Activated CD4-positive, alpha-beta T cell treated with anti-CD3 and anti-CD28 coated beads, Interleukin-2, amount 50 U/mL, for 24 hours (primary cell): ENCODE data around the gene RERE.

Experiments used
- DNase-seq, 2 donors: peaks; one replicate each; pipeline ENCODE4 v3.0.0-alpha.2; 2020; ENCODE audit warnings: low read depth in 1 of 2, low spot score in 1 of 2

Gene RERE

DNA sequence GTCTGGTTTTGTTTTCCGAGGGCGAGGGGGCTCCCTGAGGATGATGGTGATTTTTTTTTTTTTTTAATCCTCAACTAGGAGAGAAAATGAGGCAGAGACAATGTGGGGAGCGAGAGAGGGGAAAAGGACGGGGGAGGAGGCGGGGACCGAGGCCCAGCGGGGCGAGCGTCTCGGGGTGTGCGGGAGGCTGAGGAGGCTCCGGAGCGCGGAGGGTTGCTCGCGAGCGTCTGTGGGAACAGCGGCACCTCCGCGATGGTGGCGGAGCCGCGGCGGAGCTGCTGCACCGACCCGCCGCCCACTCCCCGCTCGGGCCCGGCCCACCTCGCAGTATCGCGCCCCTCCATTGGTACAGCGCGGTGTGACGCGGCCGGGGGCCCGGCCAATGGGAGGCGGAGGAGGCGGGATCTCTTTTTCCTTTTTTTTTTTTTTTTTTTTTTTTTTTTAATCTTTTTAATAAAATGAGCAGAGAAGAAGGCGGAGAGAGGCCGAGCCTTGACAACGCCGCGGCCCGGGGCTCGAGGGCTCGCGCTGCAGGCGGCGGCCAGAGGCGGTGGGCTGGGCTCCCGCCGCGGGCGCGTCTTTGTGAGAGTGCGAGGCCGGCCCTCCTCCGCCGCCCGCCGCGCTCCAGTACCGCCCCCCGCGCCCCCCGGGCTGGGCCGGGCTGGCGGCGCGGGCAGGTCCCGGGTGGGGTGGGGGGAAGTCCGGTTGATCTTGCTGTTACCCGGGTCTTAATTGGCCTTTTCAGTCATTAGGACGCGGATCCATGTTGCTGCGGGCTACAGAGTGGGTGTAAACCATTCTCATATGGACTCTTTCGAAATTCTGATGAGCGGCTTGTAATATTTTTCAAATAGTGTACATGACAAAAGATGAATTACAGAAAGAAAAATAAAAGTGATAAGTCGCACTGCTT is at the start of gene RERE:
Gene RERE, minus strand, starts transcription at position 229 of the 913 bp plus-strand sequence.
- DNase-seq, result peak; percentile 92 to 98

DNA sequence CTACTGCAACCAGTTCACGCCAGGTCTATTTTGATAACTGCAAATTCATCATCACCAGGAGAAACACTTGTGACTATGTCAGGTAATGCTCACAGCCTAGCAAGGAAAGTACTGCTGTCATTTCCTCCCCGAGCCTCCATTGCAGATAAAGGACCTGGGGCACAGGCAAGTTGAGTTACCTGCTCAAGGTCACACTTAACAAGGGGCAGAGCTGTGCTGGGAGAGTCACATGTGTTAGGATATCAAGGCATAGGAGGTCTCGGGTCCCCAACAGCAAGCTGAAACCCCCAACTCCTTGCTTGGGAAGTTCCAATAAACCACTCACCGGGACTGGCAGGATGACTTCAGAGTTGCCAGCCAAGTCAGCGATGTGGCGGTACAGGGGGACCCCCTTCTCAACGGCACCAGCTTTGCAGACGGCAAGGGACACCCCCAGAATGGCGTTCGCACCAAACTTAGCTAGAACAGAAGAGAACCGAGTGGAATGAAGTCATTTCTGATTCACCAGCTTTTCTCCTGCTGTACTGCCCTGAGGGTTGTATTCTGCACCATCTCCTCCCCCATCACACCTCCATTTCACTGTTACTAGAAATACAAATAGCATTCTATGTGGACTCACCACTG is 49.5 kb upstream of the RERE start:
- DNase-seq, result no peak

GRCh38 chr1:8866173-8866791 is 48.8 kb upstream of the RERE start:
- no peak for DNase-seq

GRCh38 chr1:8864713-8865344 is 47.4 kb upstream of the RERE start:
- no peak for DNase-seq

DNA sequence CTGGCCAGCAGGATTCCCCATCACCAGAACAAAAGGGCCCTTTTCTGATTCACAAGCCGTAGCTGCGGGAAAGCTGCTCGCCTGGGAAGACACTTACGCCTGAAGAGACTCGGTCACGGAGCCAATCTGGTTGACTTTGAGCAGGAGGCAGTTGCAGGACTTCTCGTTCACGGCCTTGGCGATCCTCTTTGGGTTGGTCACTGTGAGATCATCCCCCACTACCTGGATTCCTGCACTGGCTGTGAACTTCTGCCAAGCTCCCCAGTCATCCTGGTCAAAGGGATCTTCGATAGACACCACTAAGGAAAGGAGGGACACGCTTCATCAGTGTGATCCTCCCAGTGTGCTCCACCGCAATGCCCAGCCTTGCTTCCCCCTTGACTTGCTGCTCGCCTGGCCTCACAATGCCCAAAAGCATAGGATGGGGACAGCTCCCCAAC is 46.4 kb upstream of the RERE start:
- no peak for DNase-seq

DNA sequence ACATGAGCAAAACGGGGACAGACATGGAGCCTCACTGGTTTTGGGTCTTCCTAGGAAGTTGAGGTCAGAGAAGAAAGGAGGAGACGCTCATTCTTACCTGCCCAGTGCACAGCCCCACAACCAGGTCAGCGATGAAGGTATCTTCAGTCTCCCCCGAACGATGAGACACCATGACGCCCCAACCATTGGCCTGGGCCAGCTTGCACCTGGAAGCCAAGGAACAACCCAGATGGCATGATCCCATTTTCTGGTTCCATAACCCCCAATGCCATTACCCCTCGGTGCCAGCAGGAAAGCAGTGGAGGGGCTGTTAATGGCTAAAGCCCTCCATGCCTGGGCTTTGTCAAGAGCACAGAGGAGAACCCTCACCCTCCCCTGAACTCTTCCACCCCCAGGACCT is 45.7 kb upstream of the RERE start:
- no peak for DNase-seq

DNA sequence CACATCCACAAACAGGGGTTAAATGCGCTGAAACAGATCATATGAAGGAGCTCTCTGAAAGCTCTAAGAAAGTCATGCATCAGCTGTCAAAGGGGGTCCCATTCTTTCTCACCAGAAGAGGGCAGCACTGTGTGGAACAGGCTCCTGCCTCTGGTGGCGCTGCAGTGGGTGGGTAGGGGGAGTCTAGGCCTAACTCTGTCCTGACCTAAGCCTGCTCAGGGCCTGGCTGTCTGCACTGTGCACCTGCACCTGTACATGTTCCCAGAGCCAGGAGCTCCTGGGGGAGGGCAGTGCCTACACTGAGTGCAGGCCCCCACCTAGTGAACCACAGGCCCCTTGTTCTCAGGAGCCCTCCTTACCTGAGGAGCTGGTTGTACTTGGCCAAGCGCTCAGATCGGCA is 45.1 kb upstream of the RERE start:
- no peak for DNase-seq

DNA sequence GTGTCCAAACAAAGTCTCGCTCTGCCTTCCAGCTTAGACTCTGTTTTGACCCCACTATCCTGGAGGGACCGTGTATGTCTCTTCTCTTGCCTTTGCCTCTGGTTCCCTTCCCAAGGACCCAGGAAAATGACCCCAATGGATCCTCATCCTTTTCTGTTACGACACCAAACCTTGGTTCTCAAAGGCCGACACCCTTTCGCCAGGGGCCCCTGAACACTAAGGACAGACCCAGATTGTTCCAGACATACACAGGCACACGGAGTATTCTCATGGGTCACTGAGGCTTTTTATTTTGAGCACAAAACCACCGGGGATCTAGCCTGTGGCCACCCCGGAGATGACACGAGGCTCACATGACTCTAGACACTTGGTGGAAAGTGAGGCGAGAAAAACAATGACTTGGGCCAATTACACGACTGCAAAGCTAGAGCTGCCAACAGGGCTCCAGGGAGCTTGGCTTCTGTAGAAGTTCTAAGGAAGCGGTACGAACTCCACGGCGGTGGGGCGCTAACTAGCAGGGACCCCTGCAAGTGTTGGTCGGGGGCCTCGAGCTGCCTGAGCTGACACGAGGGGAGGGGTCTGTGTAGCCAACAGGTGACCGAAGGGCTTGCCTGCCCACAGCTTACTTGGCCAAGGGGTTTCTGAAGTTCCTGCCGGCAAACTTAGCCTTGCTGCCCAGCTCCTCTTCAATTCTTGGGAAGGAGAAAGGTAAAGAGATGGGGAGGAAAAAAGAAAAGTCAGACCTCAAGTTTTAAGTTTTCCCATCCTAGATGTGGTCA is 43.5 kb upstream of the RERE start:
- no peak for DNase-seq

GRCh38 chr1:8858888-8859706 is 41.7 kb upstream of the RERE start:
- DNase-seq, result peak in 1 of 2 donors; percentile 50

DNA sequence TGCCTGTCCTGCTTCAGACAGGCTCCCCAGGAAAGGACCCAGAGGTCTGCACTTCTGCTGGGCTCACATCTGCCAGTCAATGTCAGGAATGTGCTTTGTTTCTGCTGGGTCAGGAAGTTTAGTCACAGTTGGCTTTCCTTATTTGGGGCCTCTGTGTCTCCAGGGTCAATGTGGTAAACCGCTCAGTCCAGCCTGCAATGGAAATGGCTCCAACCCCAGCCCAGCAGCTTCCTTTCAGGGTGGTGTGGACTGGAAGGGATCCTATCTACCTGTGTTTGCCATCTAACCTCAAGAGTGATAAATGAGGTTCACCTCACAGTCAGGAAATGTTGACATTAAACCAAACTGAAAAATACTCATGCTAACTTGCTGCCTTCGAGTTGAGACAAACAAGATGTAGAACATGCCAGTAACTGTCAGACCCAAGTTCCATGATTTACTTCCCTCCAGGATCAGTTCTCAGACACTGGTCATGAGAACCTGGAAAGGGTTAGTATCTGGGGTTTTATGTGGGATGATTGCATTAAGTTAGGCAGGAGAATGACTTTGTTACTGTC is 40.8 kb upstream of the RERE start:
- DNase-seq, result no peak

DNA sequence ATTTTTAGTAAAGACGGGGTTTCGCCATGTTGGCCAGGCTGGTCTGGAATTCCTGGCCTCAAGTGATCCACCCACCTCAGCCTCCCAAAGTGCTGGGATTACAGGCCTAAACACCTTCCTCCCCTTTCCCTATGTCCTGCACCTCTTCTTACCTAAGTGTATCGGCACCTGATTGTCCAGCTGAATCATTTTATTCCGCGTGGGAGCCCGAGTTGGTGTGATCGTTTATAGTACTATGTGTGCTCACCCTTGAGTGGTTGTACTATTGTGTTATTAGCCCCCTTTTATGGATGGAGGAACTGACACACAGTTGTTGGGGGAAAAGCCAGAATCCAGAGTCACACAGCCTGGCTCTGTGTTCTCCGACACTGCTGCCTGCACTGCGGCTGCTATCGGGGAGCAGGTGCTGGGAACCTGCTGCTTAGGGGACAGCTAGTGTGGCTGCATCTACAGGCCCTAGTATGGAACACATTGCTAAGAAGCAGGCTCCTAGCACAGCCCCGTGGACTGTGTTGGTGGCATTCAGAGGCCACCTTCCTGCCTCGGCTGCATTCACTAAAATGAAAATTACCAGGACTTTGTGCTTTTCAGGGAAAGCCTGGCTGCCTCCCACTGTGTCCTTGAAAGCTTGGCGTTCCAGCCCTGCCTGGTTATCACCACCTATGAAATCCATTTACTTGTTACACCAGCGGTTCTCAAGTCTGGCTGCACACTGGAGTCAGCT is 39.4 kb upstream of the RERE start:
- DNase-seq, result no peak

GRCh38 chr1:8854240-8854639 is 36.8 kb upstream of the RERE start:
- DNase-seq, result no peak

- DNase-seq, result no peak
Measured at GRCh38 chr1:8851060-8851459, 33.6 kb upstream of the RERE start.

DNA sequence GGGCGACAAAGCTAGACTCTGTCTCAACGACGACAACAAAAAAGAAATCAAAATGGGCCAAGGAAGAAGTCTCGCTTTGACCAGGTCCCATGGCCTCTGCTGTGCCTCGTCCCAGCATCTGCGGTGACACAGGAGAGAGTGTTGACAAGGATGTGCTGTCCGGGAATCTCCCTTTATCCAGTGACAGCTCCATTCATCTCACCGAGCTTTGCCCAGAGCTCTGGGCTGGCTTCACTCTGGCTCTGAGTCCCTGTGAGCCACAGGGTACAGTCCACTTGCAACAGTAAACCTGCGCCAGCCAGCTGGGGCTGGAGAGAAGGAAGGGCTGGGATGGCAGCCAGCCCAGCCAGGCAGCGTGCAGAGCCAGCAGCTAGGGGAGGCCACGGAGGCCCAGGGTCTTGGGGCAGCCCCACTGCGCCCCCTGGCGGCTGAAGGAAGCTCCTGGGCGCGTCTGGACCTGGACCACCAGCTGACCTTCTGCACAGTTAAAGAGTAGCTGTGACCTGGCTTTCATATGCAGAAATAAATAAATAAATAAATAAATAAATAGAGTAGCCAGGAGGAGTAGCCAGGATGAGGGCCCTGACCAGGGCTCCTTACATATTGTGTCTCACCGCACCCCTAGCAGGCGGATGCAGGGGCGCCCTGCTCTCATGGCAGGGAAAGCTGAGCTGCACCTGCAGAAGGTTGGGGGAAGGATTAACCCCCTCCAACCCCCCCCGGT is 31.4 kb upstream of the RERE start:
- DNase-seq, result peak; percentile 61 to 66

DNA sequence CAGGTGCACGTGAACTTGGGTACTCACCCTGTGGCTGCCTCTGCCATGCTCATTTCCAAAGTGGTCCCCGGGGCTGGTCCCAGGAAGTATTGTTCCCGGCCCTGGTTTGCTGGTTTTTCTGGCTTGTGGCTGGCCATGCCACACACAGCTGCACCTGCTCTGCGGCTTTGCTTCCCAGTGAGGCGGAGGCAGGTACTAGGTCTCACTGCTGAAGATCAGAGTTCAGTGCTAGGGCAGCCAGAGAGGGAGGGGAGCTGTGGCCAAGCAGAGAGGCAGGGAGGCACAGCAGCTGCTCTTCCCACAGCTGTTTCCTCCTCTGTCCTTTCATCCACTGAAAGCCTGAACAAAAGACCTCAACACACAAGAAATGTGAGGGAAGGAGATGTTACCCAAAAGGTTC is 30.6 kb upstream of the RERE start:
- DNase-seq, result no peak

DNA sequence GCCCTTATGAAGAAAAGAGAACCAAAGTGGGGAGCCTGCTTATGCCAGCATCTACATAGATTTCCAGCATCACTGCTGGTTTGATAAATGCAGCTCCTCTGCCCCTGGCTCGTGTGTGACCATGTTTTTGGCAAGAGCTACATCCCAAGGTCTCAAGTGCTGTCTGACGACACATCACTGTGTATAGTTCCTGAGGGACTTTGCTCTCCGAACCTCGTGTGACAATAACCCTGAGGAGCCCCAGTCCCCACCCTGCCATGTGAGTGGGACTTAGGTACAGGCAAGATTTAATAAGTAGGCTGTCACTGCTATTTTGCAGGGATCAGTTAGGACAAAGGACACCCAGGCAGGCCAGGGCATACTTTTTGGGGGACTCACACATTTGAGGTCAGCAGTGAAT is 28.8 kb upstream of the RERE start:
- no peak for DNase-seq

- no peak for DNase-seq
Measured at GRCh38 chr1:8845104-8846097, 28.0 kb upstream of the RERE start.
